CMK (cell line): Measurements from ENCODE around the gene SAMD13.
"Not testable (repeated sequence)": the region's sequence is repeated elsewhere in the genome, so short reads cannot be mapped to it uniquely, and the experiment has no call there.

Experiments
- DNase-seq: peaks from one replicate; pipeline ENCODE4 v3.0.0-alpha.2; 2010; ENCODE audit warnings: low read depth

The SAMD13 gene

GRCh38 chr1:84286071-84286470, 15.4 kb upstream of the SAMD13 start:
- no peak for DNase-seq

DNA sequence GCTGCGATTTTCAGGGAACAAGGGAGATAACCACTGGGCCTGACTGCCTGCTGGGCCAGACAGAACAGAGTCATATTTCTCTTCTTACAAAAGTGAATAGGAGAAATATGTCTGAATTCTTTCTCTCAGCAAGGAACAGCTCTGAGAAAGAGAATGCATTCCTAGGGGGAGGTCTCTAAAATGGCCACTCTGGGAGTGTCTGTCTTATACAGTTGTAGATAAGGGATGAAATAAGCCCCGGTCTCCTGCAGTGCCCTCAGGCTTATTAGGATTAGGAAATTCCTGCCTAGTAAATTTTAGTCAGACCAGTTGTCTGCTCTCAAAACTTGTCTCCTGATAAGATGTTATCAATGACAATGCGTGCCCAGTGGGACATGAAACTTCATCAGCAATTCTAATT, 14.1 kb upstream of the SAMD13 start:
- not testable (repeated sequence) for DNase-seq

- DNase-seq = no peak
Observed at GRCh38 chr1:84289169-84289785, 12.2 kb upstream of the SAMD13 start.

DNA sequence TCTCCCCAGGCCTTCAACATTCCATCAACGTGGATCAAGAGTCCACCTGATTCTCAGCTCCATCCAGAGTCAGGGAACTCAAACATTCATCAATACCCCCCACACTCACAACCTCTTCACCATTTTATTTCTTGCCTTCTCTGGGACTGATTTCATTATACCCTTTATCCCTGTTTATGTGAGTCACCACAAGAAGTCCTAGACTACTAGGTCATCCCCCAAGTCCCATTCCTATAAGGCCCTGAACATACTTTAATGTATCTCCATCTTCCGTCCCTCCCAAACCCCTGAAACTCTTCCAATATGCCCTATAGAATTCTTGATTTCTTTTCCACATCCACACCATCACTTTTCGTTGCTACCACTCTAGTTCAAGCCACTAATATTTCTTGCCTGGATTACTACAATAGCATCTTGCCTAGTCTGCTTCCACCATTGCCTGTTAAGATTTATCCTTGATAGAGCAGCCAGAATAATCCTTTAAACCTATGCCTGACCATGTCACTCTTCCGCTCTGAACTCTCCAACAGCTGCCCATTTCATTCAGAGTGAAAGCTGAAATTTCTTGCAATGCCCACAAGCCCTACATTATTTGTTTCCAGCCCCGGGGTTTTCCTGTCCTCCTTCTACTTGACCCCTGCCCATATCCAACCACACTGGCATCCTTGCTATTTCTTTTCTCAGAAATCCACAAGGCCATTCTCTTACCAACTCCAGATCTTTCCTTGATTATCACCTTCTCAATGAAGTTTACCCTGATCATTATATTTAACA, 9.4 kb upstream of the SAMD13 start:
- DNase-seq = no peak

DNA sequence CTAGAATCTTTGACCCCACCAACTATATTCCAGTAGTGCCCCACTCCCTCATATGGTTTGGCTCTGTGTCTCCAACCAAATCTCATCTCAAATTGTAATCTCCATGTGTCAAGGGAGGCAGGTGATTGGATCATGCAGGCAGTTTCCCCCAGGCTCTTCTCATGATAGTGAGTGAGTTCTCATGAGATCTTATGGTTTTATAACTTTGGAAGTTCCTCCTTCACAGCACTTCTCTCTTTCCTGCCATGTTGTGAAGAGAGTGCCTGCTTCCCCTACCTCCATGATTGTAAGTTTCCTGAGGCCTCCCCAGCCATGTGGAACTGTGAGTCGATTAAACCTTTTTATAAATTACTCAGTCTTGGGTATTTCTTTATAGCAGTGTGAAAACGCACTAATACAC, 7.7 kb upstream of the SAMD13 start:
- DNase-seq = no peak

GRCh38 chr1:84294751-84295150, 6.8 kb upstream of the SAMD13 start:
- DNase-seq = no peak

DNA sequence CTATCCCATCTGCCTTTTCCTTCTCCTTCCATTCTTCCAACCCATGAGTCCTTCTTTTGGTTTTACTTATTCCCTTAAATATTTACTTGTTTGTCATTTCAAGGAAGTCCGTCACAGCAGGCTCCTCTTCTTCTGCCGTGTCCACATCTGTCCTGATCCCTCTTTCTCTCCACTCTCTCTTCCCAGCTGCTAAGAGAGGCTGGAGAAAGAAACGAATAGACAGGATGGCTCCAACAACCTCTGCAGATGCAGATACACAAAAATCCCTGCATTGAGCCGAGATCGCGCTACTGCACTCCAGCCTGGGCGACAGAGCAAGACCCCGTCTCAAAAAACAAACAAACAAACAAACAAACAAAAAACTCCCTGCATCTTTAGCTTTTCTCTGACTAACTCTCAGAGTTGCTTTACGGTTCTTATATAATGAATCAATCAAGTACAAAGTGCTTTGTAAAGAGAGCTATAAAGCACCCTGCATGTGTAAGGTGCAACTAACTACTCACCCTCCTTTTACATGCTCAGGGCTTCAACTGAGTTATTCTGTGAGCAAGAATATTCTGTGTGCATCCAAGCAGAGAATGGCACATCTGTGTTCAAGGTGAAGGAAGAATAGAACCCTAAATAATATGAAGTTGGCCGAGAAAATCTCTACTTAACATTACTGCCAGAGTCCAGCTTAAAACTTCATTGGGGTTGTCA, 3.8 kb upstream of the SAMD13 start:
- no peak for DNase-seq

DNA sequence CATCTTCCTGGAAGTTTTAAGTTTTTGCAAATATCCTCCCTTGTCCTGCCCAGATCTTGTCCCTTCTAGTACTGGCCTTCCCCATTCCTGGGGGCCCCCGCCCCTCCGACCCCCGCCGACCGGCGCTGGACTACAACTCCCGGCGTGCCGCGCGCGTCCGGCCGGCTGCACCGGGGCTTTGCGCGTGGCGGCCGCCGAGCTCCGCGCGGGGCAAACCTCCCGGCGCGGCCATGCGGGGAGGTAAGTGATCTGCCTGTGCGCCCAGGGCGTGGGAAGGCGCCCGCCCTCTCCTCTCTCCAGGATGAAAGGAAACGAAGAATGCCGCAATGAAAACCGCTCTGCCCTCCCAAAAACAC, 3.2 kb upstream of the SAMD13 start:
- no peak for DNase-seq

DNA sequence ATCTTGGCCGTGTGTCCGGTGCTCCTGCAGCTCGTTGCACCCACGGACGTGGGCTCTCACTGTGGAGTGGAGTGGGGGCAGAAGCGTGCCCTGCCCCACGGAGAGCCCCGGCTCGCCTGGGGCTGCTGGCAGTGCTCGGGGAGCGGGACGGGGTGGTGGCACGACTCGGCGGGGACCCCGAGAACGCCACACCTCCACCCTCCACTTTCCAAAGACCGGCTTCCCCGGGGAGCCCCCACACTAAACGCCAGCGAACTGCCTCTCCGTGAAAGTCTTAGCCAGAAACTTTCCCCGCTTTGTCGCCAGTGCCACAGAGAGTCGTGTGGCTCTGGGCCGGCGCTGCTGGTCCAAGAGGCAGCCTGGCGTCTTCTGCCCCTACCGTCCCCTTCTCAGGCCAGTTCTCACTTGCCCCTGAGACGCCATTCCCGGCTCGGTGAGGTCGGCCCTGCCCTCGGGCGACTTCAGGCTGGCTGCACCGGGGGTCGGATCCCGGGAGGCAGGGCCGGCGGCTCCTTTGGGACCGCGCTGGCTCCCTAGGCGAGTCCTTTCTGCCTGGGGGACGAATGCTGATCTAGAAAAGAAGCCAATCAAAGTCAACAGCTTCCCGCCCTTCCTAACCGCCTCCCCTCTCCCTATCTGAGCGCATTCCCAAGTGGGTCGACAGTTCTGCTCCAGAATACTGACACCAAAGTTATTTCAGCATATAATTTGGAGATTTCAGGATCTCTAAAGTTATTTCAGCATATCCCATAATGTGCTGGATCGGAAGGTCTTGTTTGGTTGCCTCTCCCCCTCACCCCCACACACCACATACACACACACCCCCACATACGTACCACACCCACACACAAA, 2.6 kb upstream of the SAMD13 start:
- no peak for DNase-seq

DNA sequence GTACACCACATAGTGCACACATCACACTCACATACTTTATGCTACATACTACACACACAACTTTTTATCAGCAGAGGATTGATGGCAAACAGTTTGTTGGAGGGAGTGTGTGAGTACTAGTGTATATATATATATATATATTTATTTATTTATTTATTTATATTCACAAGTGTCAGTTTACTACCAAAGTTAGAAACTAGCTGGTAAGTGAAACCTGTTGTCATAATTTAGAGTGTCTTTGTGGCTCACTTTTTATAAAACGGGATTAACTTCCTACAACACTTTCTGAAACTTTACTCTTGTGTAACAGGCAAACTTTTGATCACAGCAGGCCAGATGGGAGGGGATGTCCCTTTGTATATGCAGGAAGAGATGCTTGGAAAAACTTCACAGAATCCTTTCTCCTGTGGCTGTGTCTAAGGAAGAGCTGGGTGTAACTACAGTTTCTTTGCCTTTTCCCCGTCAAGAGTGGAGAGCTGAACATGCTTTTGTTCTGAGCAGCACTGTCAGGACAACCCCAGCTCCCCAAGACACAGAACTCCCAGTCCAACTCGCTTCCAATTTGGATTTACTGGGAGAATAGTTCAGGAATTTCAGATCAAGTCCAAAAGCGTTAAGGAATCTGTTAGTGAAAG, 1.9 kb upstream of the SAMD13 start:
- DNase-seq = no peak

DNA sequence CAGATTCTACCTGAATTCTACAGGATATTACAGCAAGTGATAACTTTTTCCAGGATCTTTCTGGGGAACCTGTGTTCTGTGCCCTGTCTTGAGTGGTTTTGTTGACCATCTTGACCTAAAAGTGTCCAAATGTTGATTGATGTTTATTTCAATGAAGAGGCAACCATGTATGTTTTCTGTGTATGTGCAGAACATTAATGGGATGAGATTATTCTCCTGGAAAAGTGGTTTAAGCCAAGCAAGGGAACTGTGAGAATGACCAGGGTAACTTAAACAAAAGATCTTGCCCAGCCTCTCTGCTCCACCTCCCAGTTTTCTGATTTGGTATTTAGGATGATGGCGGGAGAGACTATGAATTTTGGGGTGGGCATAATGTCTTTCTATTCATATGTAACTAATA, 1.0 kb upstream of the SAMD13 start:
- no peak for DNase-seq

DNA sequence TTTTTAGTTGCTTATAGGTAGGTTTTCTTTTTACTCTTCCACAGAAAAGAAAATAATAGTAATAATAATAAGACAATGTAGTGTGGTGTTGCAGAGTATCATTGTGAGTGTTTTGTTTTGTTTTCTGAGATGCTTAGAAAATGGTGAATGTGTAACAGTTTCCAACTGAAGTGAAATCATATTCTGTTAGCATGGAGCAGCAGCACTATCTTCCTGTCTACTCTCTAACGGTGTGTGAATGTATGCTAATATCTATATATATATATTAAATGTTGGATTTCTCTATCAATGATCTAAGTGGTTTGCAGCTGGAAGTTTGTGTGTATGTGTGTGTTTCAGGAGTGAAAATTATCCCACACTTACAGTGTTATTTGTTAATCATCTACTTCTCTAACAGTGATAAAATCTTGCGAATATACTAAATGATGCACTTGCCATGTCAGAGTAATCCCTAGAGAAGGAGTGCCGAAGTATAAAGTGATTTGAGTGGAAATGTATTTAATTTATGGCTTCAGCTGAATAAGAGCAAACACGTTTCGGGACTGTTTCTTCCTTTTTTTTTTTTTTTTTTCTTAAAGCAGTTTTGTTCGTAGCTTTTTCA, 377 bp downstream of the SAMD13 start:
- no peak for DNase-seq

DNA sequence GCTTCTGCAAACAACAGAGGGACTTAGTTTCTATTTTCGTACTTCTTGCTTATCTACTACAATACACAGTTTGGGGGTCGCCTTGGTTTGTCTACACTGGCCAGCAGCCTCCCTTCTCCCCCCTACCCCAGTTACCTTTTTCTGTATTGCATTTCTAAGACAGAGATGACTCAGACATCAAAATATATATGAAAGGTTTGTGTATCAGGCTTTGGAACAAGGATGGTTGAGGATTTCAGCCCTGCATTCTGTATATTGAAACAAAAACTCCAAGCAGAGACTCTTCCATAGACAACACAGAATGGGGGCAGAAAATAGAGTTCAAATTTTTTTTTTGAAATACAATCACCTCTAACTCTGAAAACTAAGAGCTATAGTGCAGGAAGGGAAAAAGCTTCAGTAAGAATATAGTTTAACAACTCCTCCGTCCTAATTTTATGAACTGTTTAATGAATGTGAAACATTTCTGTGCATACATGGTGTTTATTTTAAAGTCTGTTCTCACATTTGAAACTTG, 1.9 kb downstream of the SAMD13 start:
- no peak for DNase-seq

GRCh38 chr1:84307398-84307797, 5.9 kb downstream of the SAMD13 start:
- DNase-seq = no peak

GRCh38 chr1:84311296-84311695, 9.8 kb downstream of the SAMD13 start:
- no peak for DNase-seq

DNA sequence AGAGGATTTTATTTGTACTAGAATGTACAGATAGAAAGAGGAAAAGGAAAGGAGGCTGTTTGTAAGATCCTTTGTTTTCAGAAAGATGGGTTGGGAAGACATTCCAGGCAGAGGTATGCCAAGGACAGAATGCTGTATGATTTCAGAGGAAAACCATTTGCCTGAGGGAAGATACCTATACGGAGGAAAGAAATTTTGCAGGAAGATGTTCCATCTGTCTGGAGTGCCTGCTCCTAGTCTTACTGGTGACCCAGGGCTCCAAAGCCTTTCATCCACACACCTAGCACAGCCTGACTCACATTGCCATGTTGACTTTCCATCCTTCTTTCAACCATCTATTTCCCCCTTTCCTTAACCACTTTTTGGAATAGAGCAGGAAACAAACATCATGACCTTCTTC, 18.2 kb downstream of the SAMD13 start:
- DNase-seq = no peak

DNA sequence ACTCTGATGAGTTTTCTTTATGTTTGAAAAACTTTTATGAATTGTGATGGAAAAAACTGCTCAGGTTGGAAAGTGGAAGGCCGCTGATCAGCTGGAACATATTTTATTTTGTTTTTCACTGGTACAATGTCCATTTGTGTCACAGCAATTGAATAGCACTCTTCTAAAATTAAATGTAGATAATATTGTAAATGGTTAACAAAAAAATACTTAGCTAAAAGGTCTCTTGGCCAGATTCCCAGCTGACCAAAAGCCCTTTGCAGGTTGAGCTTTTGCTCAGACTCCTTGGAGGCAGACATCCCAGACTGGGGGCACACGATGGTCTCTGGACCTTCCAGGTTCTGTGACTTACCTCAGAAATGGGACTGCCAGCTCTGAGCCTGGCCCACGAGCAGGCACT, 26.3 kb downstream of the SAMD13 start:
- no peak for DNase-seq

- no peak for DNase-seq
Observed at GRCh38 chr1:84330125-84330984, 28.8 kb downstream of the SAMD13 start.

GRCh38 chr1:84339503-84339902, 38.0 kb downstream of the SAMD13 start:
- no peak for DNase-seq

- no peak for DNase-seq
Observed at GRCh38 chr1:84344286-84344685, 42.8 kb downstream of the SAMD13 start.
